HG03378 (cell line): ENCODE measurements around the gene PDILT.

Source experiments
- ATAC-seq: cut with Tn5 transposase; IDR thresholded peaks from one replicate; pipeline ENCODE4 v1.9.1; 2021; ENCODE audit warnings: mild to moderate bottlenecking, moderate library complexity; ENCODE audit not compliant: unreplicated experiment

The PDILT gene

GRCh38 chr16:20369452-20370054 lies 35.0 kb downstream of the PDILT start:
- ATAC-seq: no peak

- no peak for ATAC-seq
Measured at GRCh38 chr16:20364051-20364450, 40.5 kb downstream of the PDILT start.

DNA sequence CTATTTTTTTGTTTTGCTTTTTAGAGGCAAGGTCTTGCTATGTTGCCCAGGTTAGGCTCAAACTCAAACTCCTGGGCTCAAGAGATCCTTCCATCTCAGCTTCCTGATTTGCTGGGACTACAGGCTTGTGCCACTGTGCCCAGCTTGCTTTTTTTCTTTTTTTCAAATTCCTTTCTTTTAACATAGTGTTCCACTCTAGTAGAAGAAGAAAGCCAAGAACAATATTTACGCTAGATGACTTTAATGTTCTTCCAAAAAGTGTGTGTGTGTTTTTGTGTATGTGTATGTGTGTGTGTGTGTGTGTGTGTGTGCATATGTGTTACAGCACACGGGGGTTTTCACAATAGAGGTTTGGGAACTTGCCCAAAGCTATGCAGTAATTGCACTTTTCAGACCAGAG lies 41.3 kb downstream of the PDILT start:
- no peak for ATAC-seq

GRCh38 chr16:20359997-20360396 lies 44.5 kb downstream of the PDILT start:
- no peak for ATAC-seq

- ATAC-seq: no peak
Measured at GRCh38 chr16:20355114-20355782, 49.3 kb downstream of the PDILT start.

DNA sequence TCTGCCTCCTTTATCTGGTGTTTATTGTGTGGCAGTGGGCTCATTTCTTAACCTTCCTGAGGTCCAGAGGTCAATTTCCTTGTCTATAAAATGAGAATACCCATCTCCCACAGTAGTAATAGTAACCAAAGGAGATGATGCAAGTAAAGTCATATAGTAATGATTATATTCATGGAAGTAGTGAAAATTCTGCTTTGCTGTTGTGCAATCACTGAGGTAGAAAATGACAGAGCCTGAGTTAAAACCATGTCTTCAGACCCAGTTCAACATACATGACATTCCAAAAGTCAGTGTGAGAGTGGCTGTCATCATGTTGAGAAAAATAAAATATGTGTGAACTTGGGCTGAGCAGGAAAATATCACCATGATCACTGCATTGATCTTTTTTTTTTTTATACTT lies 51.2 kb downstream of the PDILT start:
- ATAC-seq: no peak

DNA sequence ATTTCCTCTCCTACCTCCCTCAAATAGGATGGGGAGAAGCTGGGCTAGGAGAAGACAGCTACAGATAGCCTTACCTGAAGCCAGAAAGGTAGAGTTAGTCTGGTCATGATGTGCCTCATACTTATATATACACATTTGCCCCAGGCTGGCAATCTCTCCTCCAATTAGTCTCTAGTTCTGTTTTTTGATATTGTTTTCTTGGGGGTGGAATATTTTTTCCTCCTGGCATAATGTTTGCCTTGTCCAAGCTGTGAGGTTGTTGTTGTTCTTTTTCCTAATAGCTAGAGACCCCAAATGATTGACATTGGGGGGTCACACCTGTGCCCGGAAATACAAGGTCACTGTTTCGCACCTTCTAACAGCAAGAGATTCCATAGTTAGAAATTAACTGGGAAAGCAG lies 51.9 kb downstream of the PDILT start, which contains the start of gene UMOD:
TSS of gene UMOD (minus strand) at position 101 of the 400 bp plus-strand sequence. CDS start 1,978 bp downstream, outside the sequence.
- no peak for ATAC-seq

- ATAC-seq: no peak
Measured at GRCh38 chr16:20349615-20350014, 54.9 kb downstream of the PDILT start.

DNA sequence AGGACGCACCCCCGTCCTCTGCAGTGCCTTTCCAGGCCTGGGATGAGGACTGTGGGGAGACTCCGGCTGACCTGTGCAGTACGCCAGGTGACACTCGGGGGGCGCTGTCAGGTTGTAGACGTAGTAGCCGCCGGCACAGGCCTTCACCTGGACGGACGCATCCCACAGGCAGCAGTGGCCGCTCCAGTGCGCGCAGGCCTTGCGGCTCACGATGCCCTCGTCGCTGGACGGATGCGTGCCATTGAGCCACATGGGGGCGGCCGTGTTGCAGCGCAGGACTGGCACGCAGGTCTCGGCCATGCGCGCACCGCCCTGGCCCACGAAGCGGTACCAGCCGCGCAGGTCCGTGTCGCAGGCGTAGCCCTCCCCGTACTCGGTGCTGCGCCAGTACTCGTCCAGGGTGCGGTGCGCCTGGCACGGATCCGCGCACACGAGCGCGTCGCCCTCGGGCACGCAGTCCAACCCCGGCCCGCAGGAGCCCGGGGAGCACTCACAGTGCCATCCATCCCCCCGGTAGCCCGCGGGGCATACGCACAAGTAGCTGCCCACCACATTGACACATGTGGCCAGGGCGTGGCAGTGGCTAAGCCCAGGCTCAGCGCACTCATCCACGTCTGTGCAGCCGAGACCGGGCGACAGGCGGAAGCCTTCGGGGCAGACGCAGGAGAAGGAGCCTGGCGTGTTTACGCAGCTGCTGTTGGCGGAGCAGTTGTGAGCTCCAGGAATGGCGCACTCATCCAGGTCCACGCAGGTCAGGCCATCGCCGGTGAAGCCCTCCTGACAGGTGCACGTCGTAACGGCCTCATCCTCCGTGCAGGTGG lies 56.0 kb downstream of the PDILT start:
- no peak for ATAC-seq

DNA sequence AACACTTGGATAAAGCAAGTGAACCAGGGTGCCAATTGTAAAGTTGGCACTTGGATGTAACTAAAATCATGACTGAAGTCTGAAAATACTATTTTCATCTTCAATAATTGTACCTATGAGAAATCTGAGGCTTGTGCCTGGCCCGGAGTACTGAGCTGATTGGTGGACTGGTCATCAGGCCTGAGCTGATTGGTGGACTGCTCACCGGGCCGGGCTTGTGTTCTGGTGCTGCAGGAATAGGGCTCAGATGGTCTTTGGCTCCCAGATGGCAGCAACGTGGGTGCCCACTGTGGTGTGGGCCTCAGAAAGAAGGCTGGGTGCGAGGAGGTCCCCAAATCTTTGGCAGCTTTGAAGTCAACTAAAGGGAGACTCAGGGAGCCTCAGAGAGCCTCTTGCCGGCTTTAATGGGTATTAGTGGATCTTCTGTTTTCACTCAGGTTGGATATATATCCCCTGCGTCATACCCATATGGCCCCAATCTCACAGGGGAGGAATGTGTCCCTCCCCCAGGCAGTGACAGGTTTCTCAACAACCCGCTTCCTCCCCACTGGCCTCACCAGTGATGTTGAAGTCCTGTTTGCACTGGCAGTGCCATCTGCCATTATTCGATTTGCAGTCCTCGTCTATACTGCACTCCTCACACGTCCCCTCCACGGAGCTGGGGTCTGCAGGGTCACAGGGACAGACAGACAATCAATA lies 56.7 kb downstream of the PDILT start:
- no peak for ATAC-seq

DNA sequence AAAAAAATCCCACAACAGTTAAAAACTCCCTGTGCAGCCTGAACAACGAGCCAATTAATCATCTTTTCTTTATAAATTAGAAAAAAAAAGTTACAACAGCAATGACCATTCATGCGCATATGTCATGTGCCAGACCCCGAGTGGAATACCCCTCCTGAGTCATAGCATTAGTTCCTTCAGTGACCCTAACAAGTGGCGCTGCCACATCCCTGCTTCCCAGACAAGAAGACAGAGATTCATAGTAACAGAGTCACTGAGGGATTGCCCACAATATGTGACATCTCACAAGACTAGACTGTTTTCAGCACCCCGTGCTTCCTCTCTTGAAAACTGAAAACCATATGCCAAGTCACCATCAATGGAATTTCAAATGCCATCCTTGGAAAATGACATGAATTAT lies 59.9 kb downstream of the PDILT start:
- no peak for ATAC-seq

DNA sequence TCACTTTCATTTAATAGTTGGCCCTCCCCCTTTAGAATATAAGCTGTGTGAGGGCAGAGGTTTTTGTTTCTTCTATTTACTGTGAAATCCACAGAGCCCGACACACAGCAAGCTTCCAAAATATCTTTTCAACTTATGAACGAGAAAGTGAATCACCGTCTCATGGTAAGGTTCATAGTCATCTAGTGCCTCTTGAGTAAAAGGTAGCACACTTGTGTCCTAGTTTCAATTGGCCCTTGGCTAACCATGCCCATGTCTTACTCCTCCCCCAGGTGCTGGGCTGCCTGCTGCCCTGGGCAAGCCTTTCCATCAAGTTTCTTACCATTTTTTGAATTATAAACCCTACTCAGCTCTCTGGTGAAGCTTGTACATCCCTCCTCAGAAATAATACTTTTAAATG lies 64.8 kb downstream of the PDILT start:
- ATAC-seq: no peak

- no peak for ATAC-seq
Measured at GRCh38 chr16:20336955-20337354, 67.6 kb downstream of the PDILT start.

- ATAC-seq: no peak
Measured at GRCh38 chr16:20334396-20334795, 70.1 kb downstream of the PDILT start.

DNA sequence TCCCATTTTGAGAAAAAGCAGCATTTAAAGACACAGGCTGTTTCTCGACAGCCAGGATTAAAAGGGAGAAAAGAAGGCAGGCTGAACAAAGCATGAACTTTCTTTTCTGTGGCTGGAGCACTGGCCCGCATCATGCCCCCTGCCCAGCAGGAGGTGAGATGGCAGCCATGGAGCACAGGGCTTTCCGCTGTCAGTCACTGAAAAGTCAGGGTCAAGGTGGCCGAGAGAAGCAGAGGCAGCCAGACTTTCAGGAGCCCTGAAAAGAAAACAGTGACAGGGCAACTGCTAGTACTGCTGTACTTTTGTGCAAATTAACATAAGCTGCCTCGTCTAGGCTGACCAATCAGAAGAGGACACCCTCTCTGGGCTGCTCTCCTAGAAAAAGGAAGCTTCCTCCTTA lies 71.4 kb downstream of the PDILT start:
- ATAC-seq: no peak

DNA sequence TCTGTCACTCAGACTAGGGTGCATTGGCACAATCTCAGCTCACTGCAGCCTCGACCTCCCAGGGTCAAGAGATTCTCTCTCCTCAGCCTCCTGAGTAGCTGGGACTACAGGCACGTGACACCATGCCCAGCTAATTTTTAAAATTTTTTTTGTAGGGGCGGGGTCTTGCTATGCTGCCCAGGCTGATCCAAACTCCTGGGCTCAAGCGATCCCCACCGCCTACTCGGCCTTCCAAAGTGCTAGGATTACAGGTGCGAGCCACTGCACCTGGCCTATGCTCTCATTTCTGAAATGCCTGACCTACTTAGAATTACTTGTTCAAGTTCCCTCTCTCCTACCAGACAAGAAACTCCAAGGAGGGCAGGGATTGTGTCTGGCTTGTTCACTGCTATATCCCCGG lies 72.1 kb downstream of the PDILT start:
- ATAC-seq: no peak

GRCh38 chr16:20331635-20332034 lies 72.9 kb downstream of the PDILT start:
- ATAC-seq: no peak

DNA sequence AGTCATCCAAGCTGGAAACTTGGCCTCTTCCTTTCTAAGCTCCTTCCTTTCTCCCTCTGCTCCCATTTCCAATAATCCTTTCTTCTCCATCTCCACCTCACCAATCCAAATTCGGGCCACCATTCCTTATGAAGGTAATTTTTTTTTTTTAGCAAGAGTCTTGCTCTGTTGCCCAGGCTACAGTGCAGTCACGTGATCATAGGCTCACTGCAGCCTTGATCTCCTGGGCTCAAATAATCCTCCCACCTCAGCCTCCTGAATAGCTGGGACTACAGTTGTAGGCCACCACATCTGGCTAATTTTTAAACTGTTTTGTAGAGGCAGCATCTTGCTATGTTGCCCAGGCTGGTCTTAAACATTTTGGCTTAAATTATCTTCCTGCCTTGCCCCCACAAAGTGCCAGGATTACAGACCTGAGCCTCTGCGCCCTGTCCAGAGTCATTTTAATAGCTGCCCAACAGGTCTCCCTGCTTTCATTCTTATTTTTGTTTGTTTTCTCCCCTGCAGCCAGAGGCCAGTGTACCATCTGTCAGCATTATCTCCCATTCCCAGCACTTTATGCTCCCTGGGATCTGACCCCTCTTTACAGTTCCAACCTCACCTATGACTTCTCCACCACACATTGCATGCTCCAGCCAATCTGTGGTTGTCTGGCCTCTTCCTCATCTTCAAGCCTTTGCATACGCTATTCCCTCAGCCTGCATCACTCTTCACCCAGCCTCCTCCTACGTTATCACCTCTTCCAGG lies 75.0 kb downstream of the PDILT start:
- no peak for ATAC-seq

DNA sequence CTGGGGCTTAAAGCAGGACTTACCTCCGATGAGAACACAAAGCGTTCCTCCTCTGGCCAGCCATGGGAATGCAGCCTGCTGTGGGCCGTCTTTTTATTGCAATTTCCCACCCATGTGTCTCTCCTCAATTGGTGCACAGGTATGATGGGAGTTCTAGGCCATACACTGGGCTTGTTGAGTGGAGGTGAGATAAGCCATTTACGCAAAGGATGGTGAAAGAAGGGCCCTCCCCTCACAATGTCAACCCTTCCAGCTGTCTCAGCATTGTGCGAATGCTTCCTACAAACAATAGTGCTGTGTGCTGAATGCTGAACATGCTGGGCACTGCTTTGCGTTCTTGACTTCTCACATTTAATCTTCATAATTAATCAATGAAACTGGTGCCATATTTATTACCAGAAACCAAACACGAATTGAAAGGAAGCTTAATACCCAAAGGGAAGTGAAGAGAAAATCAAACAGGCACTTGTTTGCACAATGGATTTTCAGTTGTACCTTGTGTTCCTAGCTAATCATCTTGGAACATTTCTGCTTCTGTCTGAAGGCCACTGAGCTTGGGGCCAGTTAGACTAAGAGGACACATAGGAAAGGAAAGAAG lies 77.0 kb downstream of the PDILT start, which contains the start of gene GP2:
TSS of gene GP2 (minus strand) at position 70 of the 598 bp plus-strand sequence. CDS start 1,082 bp downstream, outside the sequence.
- no peak for ATAC-seq

- no peak for ATAC-seq
Measured at GRCh38 chr16:20326321-20326720, 78.2 kb downstream of the PDILT start.
